ENCODE measurements around the gene GLTPD2.

The GLTPD2 gene

DNA sequence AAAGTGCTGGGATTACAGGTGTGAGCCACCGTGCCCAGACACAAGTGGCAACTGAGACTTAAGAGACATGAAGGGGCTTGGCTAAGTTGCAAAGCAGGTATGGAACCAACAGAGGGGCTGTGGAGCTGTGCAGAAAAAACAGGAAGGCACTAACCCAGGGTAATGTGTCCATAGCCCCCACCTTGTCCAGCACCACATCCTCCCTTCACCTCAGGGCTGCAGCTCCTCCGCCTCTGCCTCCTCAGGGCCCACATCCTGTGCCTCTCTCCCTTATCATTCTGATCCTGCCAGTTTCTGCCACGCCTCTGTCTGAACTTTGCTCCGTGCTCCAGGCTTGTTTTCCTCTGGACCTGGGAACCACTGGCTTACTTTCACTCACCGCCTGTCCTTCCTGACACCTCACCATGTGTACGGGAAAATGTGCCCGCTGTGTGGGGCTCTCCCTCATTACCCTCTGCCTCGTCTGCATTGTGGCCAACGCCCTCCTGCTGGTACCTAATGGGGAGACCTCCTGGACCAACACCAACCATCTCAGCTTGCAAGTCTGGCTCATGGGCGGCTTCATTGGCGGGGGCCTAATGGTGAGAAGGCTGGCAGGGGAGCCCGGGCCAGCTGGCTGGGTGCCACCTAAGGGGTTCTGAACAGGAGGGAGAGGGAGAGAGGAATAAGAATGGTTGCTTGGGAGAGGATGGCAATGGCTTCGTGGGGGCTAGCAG lies 17.1 kb upstream of the GLTPD2 start, which contains the start of gene TM4SF5:
Gene TM4SF5 (plus strand): TSS at position 368 of the 716 bp plus-strand sequence. CDS start 37 bp downstream, at position 405.
- DNase-seq (ENCODE audit: low read depth in 2 of 2), result no peak

DNA sequence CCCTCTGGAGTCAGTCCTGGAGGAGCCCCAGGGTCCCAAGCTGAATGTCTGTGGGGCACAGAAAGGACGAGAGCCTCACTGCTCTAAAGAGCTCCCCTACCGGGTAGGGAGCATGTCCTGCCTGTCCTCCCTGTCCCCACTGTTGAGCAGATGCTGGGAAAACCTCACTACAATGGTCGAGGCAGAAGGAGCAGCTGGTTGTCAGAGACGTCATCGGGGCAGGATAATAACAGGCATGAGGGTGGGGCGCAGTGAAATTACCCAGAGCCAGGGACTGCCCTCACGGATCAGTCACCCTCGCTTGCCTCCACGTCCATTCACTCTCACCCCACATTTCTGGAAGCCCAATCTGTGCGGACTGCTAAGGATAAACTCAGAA lies 16.5 kb upstream of the GLTPD2 start:
- no peak for DNase-seq (ENCODE audit: low read depth in 2 of 2)

DNA sequence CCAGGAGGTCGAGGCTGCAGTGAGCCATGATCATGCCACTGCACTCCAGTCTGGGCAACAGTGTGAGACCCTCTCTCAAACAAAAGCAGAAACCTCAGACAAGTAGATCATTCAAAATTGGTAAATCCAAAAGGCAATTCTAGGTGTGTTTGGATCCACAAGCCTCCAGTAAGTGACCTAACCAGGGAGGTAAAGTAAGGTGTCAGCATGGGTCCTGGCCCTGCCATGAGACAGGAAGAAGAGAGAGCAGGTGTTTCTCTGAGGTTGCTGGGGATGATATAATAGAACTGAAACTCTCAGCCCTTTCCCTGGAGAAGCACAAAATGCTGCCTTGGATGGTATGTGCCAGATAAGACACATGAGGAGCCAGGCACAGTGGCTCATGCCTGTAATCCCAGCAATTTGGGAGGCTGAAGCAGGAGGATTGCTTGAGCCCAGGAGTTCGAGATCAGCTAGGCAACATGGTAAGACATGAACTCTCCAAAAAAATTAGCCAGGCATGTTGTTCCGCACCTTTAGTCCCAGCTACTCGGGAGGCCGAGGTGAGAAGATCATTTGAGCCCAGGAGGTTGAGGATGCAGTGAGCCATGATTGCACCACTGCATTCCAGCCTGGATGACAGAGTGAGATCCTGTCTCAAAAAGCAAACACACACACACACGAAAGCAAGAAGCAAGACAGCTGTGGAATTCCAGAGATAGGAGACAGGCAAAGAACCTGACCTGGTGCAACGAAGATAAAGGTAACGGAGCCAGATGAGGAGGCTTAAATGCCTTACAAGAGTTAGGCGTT lies 10.6 kb upstream of the GLTPD2 start:
- DNase-seq (ENCODE audit: low read depth in 2 of 2), result no peak

DNA sequence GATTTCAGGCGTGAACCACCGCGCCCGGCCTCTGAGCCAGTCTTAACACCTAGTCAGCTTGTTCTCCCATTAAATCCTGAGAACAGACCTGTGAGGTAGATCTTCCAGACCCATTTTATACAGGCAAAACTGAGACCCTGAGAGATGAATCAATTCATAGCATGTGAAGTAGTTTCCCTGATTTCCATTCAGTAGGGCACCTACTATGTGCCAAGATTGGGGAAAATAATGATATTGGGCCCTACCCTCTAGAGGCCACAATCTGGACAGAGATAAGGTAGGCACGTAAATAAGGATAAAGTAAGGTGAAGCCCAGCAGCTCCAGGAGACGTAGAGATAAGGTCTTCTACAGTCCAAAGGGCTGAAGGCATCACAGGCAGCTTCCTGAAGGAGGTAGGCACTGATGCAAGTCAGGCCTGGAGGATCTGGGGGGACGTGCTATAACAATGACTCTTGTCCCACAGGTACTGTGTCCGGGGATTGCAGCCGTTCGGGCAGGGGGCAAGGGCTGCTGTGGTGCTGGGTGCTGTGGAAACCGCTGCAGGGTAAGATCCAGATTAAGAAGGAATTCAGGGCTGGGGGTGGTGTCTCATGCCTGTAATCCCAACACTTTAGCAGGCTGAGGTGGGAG lies 8.3 kb upstream of the GLTPD2 start:
- no peak for DNase-seq (ENCODE audit: low read depth in 2 of 2)

DNA sequence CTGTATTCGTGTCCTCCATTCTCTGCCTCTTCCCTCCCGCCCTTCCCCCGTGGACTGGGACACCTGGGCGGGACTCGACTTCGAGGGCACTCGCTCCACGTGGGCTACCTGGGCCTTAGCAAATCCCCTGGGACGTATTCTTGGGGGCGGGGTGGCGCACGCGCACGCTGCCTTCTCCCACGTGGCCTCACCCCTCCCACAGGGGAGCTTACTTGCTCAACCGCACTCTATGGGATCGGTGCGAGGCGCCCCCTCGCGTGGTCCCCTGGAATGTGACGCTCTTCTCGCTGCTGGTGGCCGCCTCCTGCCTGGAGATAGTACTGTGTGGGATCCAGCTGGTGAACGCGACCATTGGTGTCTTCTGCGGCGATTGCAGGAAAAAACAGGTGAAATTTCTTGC lies 6.1 kb upstream of the GLTPD2 start:
- no peak for DNase-seq (ENCODE audit: low read depth in 2 of 2)

DNA sequence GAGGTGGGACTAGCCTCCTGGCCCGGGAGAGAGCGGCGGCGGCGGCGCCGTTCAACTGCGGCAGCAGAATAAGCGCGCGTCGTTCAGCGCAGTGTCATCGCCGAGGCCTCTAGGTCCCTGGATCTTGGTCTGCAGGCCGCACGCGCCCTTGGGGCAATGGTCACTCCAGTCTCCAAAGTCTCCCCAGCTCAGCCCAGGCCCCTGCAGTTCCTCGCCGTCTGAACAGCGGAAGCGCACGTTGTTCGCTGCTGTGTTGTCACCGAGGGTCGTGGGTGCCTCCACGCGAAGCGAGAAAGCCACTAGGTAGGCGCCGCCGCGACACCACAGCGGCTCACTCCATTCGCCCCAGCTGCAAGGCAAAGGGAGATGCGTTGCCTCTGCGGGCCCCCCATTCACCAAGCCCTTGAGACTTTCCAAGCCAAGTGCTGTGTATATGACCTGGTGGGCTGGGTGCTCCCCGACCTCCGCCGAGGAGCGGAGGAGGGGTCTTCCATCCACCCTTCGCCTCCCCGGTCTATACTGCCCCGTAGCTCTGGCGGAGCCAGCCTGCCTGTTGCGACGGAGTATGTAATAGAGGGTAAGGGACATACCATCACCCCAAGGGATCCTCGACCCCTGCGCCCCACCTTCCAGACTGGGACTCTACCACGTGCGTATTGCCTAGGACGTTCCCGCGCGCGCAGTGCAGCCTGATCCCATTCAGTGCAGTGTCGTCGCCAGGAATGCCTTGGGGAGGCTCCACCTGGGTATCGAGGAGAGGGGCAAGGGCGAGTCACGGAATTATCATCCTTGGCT lies 3.3 kb upstream of the GLTPD2 start:
- no peak for DNase-seq (ENCODE audit: low read depth in 2 of 2)

DNA sequence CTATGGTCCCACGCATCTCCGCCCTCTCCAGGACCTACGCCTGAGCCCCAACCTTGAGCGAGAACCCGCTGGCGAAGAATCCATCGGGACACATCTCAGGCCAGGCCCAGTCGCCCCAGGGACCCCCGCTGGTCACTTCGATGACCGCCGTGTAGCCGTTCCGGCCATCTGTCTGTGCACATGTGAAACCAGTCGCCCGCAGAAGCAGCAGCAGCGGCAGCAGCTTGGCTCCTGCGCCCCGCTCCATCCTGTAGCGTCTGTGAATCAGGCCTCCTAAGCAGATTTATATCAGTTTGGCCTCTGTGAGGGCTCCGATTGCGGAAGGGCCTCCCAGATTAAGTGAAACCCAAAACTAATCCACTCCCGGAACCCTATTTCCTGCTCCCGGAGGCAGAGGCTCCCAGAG lies 2.7 kb upstream of the GLTPD2 start, which contains the start of gene VMO1:
Gene VMO1 (minus strand): TSS at position 259 of the 406 bp plus-strand sequence. CDS start 12 bp downstream, at position 247.
- DNase-seq (ENCODE audit: low read depth in 2 of 2), result no peak

DNA sequence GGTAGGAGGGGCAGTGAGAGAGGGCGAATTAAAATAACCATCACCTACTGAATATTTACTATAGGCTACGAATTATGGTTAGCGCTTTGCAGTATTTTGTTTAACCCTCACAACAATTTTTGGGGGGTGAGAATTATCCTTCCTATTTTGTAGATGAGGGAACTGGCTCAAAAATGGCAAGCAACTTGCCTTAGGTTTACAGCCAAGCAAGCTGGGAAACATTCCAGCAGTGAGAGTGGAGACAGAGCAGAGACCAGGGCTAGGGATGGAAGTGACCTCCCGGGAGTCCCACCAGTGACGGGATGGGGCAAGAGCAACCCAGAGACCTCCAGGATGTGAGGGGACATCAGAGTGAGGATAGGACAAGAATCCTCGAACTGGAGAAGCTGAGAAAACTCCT lies 2.2 kb upstream of the GLTPD2 start:
- no peak for DNase-seq (ENCODE audit: low read depth in 2 of 2)

DNA sequence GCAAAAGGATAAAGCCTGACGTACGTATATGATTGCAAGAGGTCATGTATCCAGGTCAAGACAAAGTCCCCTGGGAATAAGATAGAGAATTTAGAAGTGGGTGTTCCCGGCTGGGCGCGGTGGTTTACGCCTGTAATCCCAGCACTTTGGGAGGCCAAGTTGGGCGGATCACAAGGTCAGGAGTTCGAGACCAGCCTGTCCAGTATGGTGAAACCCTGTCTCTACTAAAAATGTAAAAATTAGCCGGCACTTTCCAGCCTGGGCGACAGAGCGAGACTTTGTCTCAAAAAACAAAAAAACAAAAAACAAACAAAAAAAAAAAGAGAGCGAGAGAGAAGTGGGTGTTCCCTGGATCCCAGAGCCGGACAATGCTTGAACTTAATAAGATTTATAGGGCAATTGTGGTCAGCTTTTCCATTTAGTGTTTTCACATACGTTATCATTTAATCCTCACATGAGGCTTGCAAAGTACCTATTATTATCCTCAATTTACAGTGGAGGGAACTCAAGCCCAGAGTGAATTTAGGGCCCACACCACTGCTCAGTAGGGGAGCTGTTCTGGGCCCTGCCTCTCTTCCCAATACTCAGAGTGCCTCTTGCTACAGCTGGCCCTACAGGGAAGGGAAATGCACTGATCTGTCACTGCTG lies 481 bp upstream of the GLTPD2 start:
- no peak for DNase-seq (ENCODE audit: low read depth in 2 of 2)

DNA sequence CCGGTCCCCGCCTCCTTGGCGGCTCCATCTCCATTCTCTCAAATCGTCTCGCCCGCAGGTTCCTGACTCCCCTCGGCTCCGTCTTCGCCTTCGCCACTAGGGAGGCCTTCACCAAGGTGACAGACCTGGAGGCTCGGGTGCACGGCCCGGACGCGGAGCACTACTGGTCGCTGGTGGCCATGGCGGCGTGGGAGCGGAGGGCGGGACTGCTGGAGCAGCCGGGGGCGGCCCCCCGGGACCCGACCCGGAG lies 862 bp downstream of the GLTPD2 start:
- no peak for DNase-seq (ENCODE audit: low read depth in 2 of 2)

DNA sequence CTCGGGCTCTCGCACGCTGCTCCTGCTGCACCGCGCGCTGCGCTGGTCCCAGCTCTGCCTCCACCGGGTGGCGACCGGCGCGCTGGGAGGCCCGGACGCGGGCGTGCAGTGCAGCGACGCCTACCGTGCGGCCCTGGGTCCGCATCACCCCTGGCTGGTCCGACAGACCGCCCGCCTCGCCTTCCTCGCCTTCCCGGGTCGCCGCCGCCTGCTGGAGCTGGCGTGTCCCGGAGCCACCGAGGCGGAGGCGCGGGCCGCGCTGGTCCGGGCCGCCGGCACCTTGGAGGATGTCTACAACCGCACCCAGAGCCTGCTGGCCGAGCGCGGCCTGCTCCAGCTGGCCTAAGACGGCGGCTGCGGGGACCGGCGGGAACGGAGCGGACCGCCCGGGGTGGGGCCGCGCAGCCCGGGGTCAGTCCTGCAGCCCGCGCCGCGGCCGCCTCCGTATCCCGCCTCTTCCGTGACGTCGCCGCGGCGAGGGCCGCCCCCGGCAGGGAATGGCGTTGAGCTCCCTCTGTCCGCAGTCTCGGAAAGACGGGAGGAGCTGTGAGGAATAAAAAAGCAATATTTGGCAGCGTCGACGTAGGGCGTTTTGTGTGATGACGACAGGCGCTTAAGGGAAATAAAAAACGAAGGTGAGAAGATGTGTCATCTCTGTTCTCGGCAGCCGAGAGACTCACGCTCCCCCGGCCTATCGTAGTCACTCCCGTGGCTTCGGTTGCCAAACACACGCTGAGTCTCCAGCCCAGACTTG lies 1.4 kb downstream of the GLTPD2 start:
- DNase-seq (ENCODE audit: low read depth in 2 of 2), result peak; percentile 63 to 65

DNA sequence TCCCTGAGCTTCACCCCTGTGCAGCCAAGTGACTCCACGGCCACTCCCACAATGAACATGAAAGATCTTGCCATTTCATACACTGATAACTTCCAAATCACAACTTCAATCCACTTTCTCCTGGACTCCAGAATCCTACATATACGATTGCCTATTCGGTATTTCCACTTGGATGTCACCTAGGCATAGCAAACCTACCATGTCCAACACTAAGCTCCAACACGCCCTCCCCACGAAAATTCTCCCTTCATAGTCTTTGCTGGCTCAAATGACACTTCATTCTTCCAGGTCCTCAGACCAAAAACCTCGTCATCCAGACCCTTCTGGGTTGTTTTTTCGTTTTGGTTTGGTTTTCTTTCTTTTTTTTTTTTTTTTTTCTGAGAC lies 1.9 kb downstream of the GLTPD2 start:
- DNase-seq (ENCODE audit: low read depth in 2 of 2), result no peak

DNA sequence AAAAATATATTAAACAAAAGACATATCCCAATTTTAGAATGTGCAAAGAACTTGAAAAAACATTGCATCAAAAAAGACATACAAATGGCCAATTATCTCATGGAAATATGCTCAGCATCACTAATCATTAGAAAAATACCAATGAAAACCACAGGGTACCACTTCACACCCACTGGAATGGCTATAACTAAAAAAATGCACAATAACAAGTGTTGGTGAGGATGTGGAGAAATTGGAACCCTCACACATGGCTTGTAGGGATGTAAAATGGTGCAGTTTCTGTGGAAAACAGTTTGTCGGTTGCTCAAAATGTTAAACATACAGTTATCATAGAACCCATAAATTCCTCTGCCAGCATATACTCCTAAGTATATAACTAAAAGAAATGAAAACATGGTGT lies 6.4 kb downstream of the GLTPD2 start:
- DNase-seq (ENCODE audit: low read depth in 2 of 2), result no peak

DNA sequence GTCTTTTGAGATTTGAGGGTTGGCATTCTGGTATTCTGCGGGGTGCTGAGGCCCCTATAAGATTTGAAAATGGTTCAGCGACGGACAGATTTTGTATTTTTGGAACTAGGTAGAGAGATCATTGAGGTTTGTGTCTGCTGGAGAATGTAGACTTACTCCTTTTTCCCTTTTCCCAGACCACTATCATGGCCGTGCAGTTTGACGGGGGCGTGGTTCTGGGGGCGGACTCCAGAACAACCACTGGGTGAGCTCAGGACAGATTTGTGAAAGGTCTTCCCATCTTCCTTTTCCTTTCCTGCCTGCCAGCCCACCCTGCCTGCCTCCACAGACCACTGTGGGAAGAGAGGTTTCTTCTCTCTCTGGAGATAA lies 7.8 kb downstream of the GLTPD2 start:
- no peak for DNase-seq (ENCODE audit: low read depth in 2 of 2)

DNA sequence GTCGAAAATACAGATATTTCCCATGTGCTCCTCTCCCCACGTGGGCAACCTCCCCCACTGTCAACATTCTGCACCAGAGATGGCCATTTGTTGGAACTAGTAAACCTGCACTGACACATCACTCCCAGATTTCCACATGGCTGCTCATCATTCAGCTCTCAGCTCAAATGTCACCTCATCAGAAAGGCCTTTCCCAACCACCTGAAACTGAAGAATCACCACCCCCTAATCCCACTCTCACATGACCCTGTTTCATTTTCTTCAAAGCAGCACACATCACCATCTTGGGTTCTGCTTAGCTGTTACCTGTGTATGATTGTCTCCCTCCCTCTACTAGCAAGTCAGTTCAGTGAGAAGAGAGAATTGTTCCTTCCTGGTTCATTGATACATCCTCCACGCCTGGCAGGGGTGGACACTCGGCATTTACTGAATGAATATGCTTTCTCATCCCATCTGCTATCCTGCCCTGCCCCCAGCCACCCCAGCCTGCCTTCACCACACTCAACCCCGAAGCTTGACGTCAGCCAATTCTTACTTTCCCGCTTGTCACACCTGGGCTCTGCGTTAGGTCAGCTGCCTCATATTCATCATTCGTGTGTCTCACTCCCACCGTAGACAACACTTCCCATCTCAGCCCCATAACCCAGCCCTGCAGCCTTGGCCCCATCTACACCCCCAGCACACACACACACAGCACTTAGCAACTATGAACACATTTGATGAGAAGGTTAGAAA lies 11.9 kb downstream of the GLTPD2 start:
- no peak for DNase-seq (ENCODE audit: low read depth in 2 of 2)

DNA sequence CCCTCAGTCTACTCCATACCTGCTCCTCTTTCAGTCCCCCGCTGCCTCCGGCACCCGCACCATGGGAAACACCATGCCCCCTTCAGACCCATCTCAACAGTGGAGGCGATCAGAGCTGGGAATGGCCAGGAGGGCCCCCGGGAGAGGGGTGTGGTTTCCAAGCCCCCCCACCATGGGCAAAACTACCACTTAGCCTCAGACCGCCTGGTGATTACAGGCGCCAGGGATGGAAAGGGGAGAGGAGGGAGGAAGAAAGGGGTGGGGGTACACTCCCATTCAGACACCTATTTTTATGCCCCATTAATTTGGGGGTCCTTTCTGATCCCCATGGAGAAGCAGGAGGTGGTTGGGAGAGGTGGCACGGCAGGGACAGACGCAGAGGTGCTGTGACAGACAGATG lies 13.5 kb downstream of the GLTPD2 start, which contains the start of gene C17orf114:
Gene C17orf114 (minus strand): TSS at position 101 of the 400 bp plus-strand sequence.
- no peak for DNase-seq (ENCODE audit: low read depth in 2 of 2)

DNA sequence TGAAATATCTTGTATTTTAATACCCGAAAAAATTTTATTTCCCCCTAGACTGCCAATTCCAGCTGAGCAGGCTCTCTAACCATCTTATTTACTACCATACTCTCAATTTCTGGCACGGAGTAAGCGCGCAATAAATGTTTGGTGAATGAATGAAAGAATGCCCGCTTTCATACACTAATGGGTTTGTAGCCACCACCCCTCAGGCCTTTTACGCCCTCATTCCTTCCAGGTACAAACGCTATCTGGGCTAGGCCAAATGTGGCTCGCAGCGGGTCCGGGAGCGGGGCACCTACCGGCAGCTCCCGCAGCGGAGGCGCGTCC lies 17.7 kb downstream of the GLTPD2 start:
- DNase-seq (ENCODE audit: low read depth in 2 of 2), result no peak

DNA sequence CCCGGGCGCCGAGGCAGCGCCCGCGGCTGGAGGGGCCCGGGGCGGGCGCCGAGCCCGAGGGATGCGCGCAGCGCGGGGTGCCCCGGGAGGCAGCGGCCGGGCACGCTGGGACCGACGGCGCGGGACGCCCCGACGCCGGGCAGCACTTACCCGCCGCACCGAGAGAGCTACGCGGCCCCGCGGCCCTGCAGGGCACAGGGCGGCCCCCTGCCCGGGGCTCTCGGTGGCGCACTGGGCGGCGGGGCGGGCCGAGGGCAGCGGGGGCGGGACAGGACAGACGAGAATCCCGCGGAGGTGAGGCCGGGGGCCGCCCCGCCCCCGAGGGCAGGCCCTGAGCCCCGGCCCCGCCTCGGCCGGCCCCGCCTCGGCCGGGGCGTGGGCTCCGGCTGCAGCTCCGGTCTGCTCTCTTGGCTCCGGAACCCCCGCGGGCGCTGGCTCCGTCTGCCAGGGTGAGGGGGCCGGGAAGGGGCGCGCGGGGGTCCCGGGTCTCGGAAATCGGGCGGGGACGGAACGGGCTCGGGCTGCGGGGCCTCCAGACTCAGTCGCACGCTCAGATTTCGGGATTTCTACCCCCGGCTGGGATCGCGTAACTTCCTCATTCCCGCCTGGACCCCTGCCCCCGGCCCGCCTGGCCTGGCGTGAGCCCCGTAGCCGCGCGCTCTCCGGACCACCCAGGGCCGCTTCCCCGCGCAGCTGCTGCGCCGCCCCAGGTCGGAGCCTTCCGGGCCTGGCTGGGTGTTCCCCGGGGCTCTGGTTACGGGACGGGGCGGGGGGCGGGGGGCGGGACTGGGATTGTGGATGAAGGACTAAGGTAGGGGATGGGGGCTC lies 18.2 kb downstream of the GLTPD2 start, which contains the start of gene PLD2:
Gene PLD2 (plus strand): TSS at position 376 of the 828 bp plus-strand sequence. CDS start 621 bp downstream, outside the sequence.
- peak; percentile 63 to 66 for DNase-seq (ENCODE audit: low read depth in 2 of 2)
